ENCODE results near the gene ABCC2.

ABCC2 gene

DNA sequence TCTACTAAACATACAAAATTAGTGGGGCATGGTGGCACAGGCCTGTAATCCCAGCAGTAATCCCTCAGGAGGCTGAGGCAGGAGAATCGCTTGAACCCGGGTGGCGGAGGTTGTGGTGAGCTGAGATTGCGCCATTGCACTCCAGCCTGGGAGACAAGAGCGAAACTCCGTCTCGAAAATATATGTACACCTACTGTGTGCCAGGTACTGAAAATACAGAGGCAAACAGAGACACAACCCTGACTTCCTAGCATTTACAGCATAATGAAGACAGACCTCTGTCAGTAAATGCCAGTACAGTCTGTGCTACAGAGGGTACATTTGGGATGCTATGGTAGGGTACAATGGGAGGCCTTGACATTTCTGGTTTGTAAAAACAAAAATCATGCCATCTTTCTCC lies 66.6 kb downstream of the ABCC2 start:
- TF ChIP-seq, protein P1, sequence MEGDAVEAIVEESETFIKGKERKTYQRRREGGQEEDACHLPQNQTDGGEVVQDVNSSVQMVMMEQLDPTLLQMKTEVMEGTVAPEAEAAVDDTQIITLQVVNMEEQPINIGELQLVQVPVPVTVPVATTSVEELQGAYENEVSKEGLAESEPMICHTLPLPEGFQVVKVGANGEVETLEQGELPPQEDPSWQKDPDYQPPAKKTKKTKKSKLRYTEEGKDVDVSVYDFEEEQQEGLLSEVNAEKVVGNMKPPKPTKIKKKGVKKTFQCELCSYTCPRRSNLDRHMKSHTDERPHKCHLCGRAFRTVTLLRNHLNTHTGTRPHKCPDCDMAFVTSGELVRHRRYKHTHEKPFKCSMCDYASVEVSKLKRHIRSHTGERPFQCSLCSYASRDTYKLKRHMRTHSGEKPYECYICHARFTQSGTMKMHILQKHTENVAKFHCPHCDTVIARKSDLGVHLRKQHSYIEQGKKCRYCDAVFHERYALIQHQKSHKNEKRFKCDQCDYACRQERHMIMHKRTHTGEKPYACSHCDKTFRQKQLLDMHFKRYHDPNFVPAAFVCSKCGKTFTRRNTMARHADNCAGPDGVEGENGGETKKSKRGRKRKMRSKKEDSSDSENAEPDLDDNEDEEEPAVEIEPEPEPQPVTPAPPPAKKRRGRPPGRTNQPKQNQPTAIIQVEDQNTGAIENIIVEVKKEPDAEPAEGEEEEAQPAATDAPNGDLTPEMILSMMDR (IDR thresholded peaks at IDR 0.05; ENCODE audit: control insufficient read depth, insufficient read depth, low read depth, low read length, missing control alignments) = no peak
- DNase-seq (ENCODE audit: low read depth) = no peak
- H3K4me3 ChIP-seq (ENCODE audit: control insufficient read depth, low read depth, low read length) = no peak overlapping the region

DNA sequence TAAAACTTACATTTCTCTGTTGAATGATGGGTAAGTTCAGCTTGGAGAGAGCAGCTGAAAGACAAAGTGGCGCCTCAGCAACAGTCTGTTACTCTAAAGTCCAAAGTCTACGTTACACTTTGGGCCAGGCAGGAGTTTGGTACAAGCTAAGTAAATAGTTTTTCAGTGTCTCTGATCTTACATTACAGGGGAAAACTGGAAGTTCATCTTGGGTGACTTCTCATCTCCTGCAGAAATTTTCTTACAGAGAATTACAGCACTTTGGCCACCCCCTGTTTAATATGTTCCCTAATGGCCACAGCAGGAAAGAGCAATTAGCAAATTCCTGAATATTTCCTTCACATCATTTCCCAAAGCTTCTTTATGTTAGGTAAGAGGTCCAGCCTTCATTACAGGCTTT lies 67.1 kb downstream of the ABCC2 start:
- no peak for DNase-seq (ENCODE audit: low read depth)
- TF ChIP-seq, protein P1 (IDR thresholded peaks at IDR 0.05; ENCODE audit: control insufficient read depth, insufficient read depth, low read depth, low read length, missing control alignments) = no peak

DNA sequence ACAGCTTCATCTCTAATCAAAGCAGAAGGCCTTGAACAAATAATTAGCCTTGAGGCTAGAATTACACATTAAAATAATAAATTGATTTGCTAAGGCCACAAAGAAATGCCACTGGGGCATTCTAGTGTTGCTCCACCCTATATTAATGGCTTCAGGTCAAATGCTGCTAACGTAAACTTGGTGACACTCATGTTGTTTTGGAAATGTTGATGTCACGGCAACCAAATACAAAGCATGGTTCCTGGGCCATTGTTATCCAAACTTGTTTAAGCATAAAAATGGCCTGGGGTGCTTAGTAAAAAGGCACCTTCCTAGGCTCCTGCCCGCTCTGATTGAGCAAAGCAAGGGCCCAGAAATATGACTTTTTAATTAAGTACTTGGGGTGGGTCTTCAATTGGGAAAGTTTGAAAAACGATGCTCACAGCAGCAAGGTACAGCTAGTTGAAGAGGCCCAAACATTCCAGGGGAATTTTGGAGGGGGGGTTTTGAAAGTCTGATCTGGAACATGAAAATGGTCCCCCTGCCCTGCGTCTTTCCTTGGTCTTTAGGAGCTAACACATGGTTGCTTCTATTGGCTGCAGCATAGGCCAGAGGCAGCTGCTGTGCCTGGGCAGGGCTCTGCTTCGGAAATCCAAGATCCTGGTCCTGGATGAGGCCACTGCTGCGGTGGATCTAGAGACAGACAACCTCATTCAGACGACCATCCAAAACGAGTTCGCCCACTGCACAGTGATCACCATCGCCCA lies 67.8 kb downstream of the ABCC2 start:
- no peak overlapping the region for H3K4me3 ChIP-seq (ENCODE audit: control insufficient read depth, low read depth, low read length)
- DNase-seq (ENCODE audit: low read depth) = no peak
- TF ChIP-seq, protein P1 (IDR thresholded peaks at IDR 0.05; ENCODE audit: control insufficient read depth, insufficient read depth, low read depth, low read length, missing control alignments) = no peak

More for the DNA sequence above, 67.1 kb downstream of the ABCC2 start:
- H3K4me3 ChIP-seq (ENCODE audit: control insufficient read depth, low read depth, low read length) = no peak overlapping the region

DNA sequence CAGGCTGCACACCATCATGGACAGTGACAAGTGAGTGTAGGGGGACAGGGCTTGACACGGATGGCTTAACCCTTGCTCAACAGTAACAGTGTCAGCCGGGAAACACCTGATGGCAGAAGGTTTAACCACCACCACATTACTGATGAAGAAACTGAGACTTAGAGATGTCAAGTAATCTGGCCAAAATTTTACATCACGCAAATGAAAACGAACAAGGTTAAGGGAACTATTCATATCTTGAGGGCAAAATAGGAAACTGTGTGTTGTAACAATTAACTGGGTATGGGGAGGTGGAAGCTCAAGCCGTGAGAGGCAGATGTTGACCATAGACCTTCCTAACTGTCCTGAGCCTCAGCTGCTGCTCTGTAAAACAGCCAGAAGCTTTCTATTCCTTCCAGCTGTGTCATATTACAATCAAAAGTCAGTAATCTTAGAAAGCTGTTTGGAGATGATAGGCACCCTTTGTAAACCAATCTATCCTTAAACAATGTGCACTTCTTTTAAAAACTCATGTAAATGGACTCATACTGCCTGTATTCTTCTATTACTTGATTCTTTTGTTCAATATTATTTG lies 68.4 kb downstream of the ABCC2 start:
- DNase-seq (ENCODE audit: low read depth) = no peak
- TF ChIP-seq, protein P1 (IDR thresholded peaks at IDR 0.05; ENCODE audit: control insufficient read depth, insufficient read depth, low read depth, low read length, missing control alignments) = no peak
- no peak overlapping the region for H3K4me3 ChIP-seq (ENCODE audit: control insufficient read depth, low read depth, low read length)

DNA sequence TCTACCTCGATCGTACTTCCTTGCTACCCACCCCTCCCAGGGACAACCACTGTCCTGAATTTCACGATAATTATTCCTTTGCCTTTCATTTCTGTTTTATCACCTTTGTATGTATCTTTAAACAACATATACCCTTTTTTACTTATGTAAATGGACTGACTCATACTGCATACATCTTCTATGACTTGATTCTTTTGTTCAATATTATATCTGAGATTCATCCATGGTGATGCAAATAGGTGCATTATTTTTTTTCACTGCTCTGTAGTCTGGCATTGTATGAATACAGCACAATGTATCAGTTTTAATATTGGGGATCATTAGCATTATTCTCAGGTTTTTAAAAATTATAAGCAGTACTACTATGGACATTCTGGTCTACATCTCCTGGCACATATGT lies 69.4 kb downstream of the ABCC2 start:
- DNase-seq (ENCODE audit: low read depth) = no peak
- no peak overlapping the region for H3K4me3 ChIP-seq (ENCODE audit: control insufficient read depth, low read depth, low read length)
- TF ChIP-seq, protein P1 (IDR thresholded peaks at IDR 0.05; ENCODE audit: control insufficient read depth, insufficient read depth, low read depth, low read length, missing control alignments) = no peak

DNA sequence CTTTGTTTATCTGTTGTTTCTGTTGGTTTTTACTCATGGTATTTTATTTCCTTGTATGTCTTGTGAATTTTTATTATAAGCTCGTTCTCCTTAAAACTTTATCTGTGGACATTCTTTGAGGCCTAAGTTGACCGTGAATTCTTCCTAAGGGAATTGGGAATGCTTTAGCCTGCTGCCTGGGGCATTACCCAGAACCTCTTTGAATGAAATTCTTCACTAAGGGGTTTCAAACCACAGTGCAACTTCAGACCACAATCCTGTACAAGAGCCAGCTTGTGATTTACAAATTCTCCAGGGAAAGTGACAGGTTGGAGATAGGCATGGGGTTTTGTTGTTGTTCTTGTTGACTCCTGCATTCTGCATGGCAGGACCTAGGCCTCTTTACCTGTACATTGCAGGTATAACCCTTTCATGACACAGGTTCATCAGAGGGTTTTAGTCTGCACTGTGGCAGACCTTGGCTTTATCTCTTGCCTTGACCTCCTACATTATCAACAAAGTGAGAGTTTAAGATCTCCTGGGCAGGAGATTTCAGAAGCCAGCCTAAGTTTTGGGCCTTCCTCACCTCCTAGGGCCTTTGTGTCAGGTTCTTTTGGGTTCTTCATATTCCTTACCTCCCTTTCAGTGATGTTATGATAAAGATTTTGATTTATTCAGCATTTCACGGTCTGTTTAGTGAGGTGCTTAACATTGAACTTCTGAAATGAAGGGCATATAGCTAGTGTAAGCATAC lies 70.2 kb downstream of the ABCC2 start:
- H3K4me3 ChIP-seq (ENCODE audit: control insufficient read depth, low read depth, low read length) = no peak overlapping the region
- DNase-seq (ENCODE audit: low read depth) = no peak
- TF ChIP-seq, protein P1 (IDR thresholded peaks at IDR 0.05; ENCODE audit: control insufficient read depth, insufficient read depth, low read depth, low read length, missing control alignments) = no peak
